ENCODE data around the gene KLF14. TPM values are rescaled to one million over a fixed set of nuclear protein-coding genes. Genes with fewer than 3 reads are reported as not detected.

The KLF14 gene
- total RNA-seq, 2 donors from 2014 or later: 0.57 TPM; not detected in 1

DNA sequence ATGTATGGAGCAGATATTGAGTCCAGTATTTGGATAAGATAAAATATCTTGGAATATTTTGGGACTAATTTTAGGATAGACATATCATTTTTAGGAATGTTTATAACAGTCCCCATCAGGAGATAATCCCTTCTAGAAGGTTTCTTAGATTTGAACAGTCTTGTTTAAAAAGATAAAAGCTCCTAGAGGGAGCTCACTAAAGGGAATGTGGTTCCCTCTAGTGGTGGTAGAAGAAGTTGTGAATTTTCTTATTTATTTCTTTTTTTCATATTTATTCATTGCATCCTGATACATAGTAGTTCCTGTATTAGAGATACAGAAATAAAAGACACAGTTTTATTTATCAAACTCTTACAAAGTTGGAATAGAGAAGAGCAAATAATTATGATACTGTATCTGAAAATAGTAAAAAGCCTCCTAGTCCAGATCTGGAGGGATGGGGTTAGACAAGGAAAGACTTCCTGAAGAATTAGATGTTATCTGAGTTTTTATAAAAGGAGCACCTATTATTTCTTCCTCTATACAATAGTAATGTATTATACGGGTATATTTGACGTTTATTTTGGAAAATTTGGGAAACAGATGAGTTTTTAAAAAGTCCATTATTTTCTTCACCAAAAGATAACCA is 24.5 kb upstream of the KLF14 start:
- no peak for DNase-seq (ENCODE audit: low spot score)
- Histone ChIP-seq H3K27me3 (replicated peaks; ENCODE audit: insufficient read depth) (no peaks in the 10 kb centered on the region), H3K4me1 (replicated peaks) (no peaks in the 10 kb centered on the region), H3K27ac (no peak overlapping the region), H3K36me3 (no peaks in the 10 kb centered on the region), H3K4me3 (no peak overlapping the region), H3K9me3 (no peaks in the 10 kb centered on the region)
- WGBS: 0% methylated on average over 2 of the region's 2 CpGs
- intact Hi-C loops (cut with DNase I): loop anchor here (10.0 kb wide), 1 partner anchor 684 kb away; the partner anchor contains the start of gene KLHDC10
- no peak for TF ChIP-seq POLR2A (IDR thresholded peaks at IDR 0.05)
- TF ChIP-seq, protein P1, sequence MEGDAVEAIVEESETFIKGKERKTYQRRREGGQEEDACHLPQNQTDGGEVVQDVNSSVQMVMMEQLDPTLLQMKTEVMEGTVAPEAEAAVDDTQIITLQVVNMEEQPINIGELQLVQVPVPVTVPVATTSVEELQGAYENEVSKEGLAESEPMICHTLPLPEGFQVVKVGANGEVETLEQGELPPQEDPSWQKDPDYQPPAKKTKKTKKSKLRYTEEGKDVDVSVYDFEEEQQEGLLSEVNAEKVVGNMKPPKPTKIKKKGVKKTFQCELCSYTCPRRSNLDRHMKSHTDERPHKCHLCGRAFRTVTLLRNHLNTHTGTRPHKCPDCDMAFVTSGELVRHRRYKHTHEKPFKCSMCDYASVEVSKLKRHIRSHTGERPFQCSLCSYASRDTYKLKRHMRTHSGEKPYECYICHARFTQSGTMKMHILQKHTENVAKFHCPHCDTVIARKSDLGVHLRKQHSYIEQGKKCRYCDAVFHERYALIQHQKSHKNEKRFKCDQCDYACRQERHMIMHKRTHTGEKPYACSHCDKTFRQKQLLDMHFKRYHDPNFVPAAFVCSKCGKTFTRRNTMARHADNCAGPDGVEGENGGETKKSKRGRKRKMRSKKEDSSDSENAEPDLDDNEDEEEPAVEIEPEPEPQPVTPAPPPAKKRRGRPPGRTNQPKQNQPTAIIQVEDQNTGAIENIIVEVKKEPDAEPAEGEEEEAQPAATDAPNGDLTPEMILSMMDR (IDR thresholded peaks at IDR 0.05): peak; percentile 45 to 61 (median 54)

DNA sequence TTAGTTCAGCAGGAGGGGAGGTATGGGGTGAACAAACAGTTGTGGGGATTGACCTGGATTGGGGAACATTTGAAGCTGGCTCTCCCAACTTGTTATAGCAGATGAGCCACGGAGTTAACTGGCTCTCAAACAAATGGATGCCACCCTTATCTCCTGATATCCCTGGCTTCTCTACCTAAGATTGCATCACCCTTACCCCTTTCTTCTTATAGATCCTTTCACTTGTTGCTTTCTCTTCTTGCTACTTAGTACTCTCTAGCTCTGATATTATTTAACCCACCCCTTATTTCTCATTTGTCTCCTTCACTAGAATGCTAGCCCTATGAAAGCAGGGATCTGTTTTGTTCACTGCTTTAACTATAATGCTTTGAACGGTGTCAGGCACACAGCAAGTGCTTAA is 22.3 kb upstream of the KLF14 start:
- Histone ChIP-seq H3K4me3 (no peak overlapping the region), H3K27me3 (replicated peaks; ENCODE audit: insufficient read depth) (no peaks in the 10 kb centered on the region), H3K36me3 (no peaks in the 10 kb centered on the region), H3K4me1 (replicated peaks) (no peaks in the 10 kb centered on the region), H3K27ac (no peak overlapping the region), H3K9me3 (no peaks in the 10 kb centered on the region)
- WGBS: 65% methylated on average over 2 of the region's 2 CpGs
- intact Hi-C loops (cut with DNase I): loop anchor here (10.0 kb wide), 1 partner anchor 682 kb away; the partner anchor contains the start of gene KLHDC10
- DNase-seq (ENCODE audit: low spot score): no peak
- TF ChIP-seq, protein P1 (IDR thresholded peaks at IDR 0.05): no peak
- TF ChIP-seq POLR2AphosphoS5 (IDR thresholded peaks at IDR 0.05) (no peak), POLR2A (IDR thresholded peaks at IDR 0.05) (no peak)

DNA sequence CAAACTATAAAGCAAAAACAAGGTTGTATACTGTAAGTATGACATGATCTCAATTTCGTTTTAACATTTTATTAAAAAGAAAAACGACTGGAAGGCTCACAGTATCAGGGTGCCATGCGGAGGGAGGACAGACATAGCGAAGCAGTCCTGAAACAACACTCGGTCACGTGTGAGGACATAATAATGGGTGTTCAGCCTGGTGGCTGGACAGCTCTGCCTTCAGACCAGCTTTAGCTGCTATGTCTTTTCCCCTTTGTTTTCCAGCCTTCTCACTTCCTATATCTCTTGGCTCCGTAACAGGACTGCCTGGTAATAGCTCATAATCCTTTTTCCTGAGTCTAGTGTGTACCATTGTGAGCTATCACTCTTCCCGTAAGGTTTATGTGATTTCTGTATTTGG is 18.4 kb upstream of the KLF14 start:
- Histone ChIP-seq H3K36me3 (no peaks in the 10 kb centered on the region), H3K27ac (no peak overlapping the region), H3K4me1 (replicated peaks) (no peaks in the 10 kb centered on the region), H3K27me3 (replicated peaks; ENCODE audit: insufficient read depth) (no peaks in the 10 kb centered on the region), H3K9me3 (no peaks in the 10 kb centered on the region), H3K4me3 (no peak overlapping the region)
- 83% methylated on average over 8 of the region's 8 CpGs for WGBS
- no peak for DNase-seq (ENCODE audit: low spot score)
- intact Hi-C loops (cut with DNase I): loop anchor here (10.0 kb wide), 1 partner anchor 678 kb away; the partner anchor contains the start of gene KLHDC10
- no peak for TF ChIP-seq POLR2AphosphoS5 (IDR thresholded peaks at IDR 0.05)
- no peak for TF ChIP-seq POLR2A (IDR thresholded peaks at IDR 0.05)

DNA sequence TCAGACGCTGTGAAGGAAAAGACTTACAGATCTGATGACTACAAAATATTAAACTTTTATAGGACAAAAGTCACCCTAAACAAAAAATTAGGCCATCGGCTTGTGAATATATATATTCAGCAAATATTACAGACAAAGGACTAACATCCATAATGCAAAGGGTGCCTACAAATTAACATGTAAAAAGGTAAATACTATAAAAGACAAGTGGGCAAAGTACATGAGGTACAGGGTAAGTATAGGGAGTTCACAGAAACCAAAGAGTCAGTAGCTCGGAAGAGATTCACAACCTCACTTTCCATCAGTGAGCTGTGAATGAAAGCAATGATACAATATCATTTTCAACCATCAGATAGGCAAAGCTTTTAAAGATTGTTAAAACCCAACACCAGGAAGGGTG is 16.7 kb upstream of the KLF14 start:
- no peak for DNase-seq (ENCODE audit: low spot score)
- H3K4me3 ChIP-seq: no peak overlapping the region
- no peak overlapping the region for H3K27ac ChIP-seq
- intact Hi-C loops (cut with DNase I): loop anchor here (10.0 kb wide), 1 partner anchor 676 kb away; the partner anchor contains the start of gene KLHDC10
- WGBS: 66% methylated on average over 3 of the region's 3 CpGs
- no peaks in the 10 kb centered on the region for H3K4me1 ChIP-seq (replicated peaks)
- H3K36me3 ChIP-seq: no peaks in the 10 kb centered on the region
- no peaks in the 10 kb centered on the region for H3K9me3 ChIP-seq
- TF ChIP-seq POLR2AphosphoS5 (IDR thresholded peaks at IDR 0.05) (no peak), POLR2A (IDR thresholded peaks at IDR 0.05) (no peak)
- TF ChIP-seq, protein P1 (IDR thresholded peaks at IDR 0.05): no peak
- H3K27me3 ChIP-seq (replicated peaks; ENCODE audit: insufficient read depth): no peaks in the 10 kb centered on the region

DNA sequence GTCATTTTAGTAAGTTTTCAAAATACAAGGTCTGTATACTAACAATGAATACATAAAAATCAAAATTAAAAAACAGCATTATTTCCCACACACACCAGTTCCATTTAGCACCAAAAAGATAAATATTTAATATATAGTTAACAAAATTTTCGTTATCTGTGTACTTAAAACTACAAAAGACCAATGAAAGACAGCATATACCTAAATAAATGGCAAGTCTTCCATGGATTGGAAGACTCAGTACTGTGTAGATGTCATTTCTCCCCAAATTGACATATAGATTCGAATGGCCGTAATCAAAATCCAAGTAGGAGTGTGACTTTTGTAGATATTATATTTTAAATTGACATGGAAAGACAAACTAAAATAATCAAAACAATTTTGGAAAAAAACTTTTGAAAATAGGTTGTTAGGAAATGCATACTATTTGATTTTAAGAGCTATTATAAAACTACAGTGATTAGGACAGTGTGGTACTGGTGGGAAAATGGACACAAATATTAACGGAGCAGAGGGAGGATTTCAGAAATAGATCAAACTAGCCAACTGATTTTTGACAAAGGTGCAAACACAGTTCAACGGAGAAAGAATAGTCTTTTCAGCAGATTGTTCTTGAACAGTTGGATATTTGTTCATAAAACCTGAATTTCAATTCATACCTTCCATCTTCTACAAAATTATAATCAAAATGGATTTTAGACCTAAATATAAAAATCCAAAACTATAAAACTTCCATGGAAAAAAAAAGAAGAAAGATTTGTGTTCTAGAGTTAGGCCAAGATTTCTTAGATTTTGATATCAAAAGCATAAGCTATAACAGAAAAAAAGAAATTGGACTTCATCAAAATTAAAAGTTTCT is 14.8 kb upstream of the KLF14 start:
- WGBS: 92% methylated on average over 5 of the region's 5 CpGs
- TF ChIP-seq, protein P1 (IDR thresholded peaks at IDR 0.05): no peak
- TF ChIP-seq POLR2A (IDR thresholded peaks at IDR 0.05) (no peak), POLR2AphosphoS5 (IDR thresholded peaks at IDR 0.05) (no peak)
- Histone ChIP-seq H3K27me3 (replicated peaks; ENCODE audit: insufficient read depth) (no peaks in the 10 kb centered on the region), H3K4me3 (no peak overlapping the region), H3K9me3 (no peaks in the 10 kb centered on the region), H3K4me1 (replicated peaks) (no peaks in the 10 kb centered on the region), H3K27ac (no peak overlapping the region), H3K36me3 (no peaks in the 10 kb centered on the region)
- DNase-seq (ENCODE audit: low spot score): no peak
- intact Hi-C loops (cut with DNase I): no loop called here
